Activated T-cell treated with anti-CD3 and anti-CD28 coated beads, Interleukin-2, amount 50 U/mL, for 1 hour (primary cell): Measurements from ENCODE around the gene AEBP1.

Experiments used
- DNase-seq: peaks from one replicate; pipeline ENCODE4 v3.0.0-alpha.2; 2020

The AEBP1 gene

GRCh38 chr7:44067064-44067951 is 36.8 kb upstream of the AEBP1 start:
- DNase-seq: peak; percentile 13

DNA sequence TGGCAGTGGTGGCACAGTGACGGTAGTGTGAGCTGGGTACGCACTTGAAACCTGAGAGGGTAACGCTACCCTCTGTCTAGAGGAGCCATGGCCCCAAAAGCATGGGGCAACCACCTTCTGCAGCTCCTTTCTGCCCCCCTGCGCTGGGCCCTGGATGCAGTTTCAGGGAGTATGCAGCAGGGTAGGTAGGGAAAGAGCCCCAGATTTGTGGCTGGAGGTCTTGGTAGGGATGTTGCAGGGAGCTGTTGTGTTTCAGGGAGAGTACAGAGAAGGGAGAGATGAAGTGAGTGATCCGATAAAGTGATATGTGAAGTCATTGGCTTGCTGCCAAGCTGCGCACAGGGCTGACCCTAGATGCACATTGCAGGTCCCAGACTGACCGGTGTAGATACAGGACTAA is 36.1 kb upstream of the AEBP1 start:
- no peak for DNase-seq

DNA sequence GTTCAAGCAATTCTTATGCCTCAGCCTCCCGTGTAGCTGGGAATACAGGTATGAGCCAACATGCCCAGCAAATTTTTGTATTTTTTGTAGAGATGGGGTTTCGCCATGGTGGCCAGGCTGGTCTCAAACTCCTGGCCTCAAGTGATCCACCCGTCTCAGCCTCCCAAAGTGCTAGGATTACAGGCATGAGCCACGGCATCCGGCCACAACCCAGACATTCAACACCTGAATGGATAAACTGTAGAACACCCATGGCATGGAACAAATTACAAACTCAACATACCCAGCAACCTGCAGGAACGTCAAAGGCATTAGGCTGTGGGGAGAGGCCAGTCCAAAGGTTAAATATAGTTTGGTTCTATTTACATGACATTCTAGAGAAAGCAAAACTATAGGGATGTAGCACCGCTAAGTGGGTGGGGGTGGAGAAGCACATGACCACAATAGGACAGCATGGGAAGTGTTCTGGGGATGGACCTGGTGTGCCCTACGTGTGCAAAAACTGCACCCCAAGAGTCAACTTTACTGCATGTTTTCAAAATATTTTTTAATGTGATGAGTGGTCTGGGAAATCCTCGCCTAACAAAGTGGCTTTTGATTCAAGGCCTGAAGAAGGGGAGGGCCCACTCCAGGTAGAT is 32.3 kb upstream of the AEBP1 start:
- no peak for DNase-seq

- DNase-seq: no peak
These were observed 31.5 kb upstream of the AEBP1 start for GRCh38 chr7:44072364-44073231.

DNA sequence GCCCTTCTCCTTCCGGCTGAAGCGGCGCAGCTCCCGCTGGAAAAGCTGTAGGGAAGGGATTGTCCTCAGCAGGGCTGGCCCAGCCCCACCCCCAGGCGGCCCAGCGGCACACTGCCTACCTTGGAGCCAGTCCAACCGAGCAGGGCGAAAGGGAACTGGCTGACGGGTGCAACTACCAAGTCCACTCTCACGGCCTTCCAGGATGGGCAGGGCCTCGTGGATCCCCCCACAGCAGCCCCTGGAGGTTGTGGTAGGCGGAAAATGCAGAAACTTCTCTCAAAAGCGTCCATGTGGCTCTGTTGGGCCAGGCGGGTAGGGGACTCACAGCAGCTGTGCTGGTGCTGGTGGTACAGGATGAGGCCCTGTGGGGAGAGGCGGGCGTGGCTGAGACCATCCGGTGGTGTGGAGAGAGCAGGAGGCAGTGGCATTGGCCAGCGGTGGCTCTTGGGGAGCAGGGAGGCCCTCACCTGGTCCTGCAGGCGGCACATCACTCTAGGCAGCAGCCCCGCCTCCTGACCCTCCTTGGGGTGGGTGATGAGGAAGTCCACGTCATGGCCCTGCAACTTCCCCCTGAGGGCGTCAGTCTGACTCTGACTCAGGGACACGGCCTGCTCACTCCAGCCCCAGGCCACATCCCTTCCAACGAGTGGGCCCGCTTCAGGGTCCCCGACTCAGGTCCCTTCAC is 30.3 kb upstream of the AEBP1 start:
- DNase-seq: no peak

DNA sequence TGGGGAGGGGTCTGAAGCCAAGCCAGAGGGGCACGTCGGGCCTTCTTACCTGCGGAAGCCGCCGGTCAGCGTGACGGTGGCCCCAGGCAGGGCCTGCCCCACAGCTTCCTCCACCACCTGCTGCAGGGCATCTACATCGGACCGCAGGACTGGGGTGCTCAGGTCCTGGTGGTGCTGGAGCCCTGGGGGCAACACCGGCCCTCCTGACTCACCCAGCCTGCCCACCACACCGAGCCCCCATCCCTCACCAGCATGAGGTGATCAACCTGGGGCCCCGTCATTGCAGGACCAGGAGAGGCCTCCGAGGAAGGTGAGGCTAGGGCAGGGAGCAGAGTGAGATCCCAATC is 29.8 kb upstream of the AEBP1 start:
- DNase-seq: peak; percentile 11

DNA sequence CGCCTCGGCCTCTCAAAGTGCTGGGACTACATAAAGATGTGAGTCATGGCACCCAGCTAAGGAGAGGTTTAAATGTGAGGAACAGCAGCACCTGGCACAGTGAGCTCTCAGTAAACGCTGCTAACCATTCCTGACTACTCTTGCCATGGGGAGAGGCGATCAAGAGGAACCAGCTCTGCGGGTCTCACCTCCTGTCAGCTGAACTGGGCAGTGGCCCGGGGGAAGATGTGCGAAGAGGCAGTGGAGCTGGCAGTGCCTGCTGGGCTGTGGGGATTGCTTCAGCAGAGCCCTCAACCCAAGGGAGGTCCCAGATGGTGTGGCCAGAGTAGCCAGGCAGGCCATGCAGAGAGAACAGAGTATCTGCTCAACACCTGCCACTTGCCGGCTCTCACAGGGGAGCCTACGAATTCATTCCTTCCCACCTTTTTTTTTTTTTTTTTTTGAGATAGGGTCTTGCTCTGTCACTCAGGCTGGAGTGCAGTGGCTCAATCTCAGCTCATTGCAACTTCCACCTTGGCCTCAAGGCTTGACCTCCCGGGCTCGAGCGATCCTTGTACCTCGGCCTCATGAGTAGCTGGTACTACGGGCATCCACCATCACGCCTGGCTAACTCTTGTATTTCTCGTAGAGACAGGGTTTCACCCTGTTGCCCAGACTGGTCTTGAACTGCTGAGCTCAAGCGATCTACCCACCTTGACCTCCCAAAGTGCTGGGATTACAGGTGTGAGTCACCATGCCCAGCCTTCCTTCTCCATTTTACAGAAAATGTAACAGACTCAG is 28.7 kb upstream of the AEBP1 start:
- DNase-seq: peak; percentile 13

DNA sequence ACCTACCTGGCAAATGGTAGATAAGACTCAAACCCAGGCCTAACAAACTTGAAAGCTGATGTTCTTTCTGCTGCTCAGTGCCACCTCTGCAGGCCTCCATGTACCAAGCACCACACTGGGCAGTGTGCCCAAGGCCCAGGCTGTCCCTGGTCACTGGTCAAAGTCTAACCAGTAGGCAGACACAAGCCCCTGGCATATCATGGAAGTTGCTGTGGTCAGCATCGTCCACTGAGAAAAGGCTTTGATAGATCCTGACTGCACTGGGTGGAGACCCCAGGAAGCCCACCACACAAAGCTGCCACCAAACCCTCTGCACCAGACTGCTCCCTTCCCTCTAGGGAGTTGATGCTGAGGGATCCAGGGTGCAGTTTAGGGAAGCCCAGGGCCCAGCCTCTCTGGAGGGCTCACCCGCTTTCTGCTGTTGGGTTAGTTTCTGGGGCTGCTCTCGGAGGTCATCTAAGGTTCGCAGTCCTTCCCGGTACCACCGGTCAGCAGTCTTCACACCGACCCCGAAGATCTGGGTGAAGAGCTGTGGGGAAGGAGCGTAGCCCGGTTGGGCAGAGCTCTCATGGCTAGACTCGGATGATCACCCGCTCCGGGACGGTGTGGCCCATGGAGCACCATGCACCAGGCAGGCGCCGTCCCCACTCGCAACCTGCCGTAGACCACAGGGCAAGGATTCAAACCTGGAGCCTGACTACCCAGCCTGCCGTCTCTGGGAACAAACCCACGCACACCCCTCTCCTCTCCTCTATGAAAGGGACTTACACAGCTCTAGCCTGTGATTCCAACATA is 27.8 kb upstream of the AEBP1 start:
- peak; percentile 14 for DNase-seq

- DNase-seq: peak; percentile 15
These were observed 27.1 kb upstream of the AEBP1 start for GRCh38 chr7:44077061-44077460.

GRCh38 chr7:44077681-44078091 is 26.5 kb upstream of the AEBP1 start:
- peak; percentile 13 for DNase-seq

GRCh38 chr7:44078521-44078920 is 25.6 kb upstream of the AEBP1 start:
- DNase-seq: peak; percentile 10

GRCh38 chr7:44079331-44080021 is 24.7 kb upstream of the AEBP1 start:
- DNase-seq: peak; percentile 16

GRCh38 chr7:44080118-44080517 is 24.0 kb upstream of the AEBP1 start:
- DNase-seq: no peak

DNA sequence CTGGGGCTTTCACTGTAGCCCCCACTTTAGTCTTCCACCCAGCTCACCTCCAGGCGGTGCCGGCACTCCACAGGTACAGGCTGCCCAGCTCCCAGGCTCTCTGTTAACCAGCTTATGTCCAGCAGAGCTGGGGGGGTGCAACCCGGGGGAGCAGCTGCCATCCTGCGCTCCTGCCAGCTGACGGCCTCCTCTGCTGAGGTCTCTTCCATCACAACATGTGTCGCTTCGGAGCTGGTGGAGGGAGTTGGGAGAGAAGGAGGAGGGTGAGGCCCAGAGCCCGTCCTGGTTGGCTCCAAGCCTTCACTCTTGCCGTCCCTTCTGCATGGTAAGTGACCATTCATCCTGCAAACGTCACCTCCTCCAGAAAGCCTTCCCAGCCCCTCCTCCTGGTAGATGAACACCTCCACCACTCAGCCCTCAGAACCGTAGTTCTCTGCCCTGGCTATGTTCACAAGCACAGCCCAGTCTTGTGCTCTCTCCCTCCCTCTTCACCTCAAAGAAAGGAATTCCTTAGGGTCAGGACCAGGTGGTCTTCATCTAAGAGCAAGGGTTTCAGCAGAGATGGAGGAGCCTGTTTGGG is 23.4 kb upstream of the AEBP1 start:
- DNase-seq: no peak

- peak; percentile 56 for DNase-seq
These were observed 22.8 kb upstream of the AEBP1 start for GRCh38 chr7:44081266-44081748.

GRCh38 chr7:44082541-44083207 is 21.5 kb upstream of the AEBP1 start:
- peak; percentile 94 for DNase-seq

- no peak for DNase-seq
These were observed 20.3 kb upstream of the AEBP1 start for GRCh38 chr7:44083796-44084195.

GRCh38 chr7:44084701-44085100 is 19.4 kb upstream of the AEBP1 start:
- no peak for DNase-seq

DNA sequence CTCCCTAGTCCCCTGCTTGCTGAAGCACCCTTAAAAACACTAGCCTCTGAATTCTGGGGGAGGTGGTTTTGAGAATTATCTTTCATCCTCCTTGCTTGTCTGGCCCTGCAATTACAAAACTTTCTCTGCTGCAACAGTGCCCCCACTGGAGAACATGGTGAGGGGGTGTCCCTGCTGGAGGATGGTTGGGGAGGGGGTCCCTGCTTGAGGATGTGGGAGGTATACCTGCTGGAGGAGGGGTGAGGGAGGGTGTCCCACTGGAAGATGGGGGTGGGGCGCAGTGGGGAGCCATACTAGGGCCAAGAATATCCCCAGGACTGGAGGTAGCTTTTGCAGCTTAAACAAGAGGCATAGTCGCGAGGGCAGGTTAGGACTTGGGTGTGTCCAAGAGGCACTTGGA is 18.6 kb upstream of the AEBP1 start:
- DNase-seq: no peak
